ENCODE measurements around the gene C15orf40.
"Not testable (repeated sequence)": the region's sequence is repeated elsewhere in the genome, so short reads cannot be mapped to it uniquely, and the experiment has no call there.

The C15orf40 gene

DNA sequence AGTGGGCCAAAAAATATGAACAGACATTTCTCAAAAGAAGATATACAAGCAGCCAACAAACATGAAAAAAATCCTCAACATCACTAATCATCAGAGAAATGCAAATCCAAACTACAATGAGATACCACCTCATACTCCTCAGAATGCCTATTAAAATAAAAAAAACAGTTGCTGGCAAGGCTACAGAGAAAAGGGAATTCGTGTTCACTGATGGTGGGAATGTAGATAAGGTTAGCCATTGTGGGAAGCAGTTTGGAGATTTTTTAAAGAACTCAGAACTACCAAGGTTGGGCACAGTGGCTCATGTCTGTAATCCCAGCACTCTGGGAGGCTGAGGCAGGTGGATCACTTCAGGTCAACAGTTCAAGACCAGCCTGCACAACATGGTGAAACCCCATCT lies 27.8 kb upstream of the C15orf40 start:
- no peak overlapping the region for H3K4me3 ChIP-seq (ENCODE audit: low read depth, low read length)
- TF ChIP-seq, protein P1, sequence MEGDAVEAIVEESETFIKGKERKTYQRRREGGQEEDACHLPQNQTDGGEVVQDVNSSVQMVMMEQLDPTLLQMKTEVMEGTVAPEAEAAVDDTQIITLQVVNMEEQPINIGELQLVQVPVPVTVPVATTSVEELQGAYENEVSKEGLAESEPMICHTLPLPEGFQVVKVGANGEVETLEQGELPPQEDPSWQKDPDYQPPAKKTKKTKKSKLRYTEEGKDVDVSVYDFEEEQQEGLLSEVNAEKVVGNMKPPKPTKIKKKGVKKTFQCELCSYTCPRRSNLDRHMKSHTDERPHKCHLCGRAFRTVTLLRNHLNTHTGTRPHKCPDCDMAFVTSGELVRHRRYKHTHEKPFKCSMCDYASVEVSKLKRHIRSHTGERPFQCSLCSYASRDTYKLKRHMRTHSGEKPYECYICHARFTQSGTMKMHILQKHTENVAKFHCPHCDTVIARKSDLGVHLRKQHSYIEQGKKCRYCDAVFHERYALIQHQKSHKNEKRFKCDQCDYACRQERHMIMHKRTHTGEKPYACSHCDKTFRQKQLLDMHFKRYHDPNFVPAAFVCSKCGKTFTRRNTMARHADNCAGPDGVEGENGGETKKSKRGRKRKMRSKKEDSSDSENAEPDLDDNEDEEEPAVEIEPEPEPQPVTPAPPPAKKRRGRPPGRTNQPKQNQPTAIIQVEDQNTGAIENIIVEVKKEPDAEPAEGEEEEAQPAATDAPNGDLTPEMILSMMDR (IDR thresholded peaks at IDR 0.05; ENCODE audit: low read depth, low read length, missing control alignments), result no peak
- DNase-seq (ENCODE audit: low read depth), result no peak

DNA sequence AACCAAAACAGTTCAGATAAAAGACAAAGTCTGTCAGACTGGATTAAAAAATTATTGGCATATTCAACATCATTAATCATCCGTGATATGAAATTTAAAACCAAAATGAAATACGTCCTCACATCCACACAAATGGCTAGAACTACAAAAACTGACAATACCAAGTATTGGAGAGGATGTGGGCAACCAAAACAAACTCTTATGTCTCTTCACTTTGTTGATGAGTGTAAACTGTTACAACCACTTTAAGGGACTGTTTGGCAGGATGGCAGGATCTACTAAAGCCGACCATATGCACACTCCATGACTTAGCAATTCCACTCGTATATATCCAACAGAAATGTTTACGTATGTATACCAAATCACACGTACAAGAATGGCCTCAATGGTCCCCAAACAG lies 24.8 kb upstream of the C15orf40 start:
- TF ChIP-seq, protein P1 (IDR thresholded peaks at IDR 0.05; ENCODE audit: low read depth, low read length, missing control alignments), result no peak
- no peak overlapping the region for H3K4me3 ChIP-seq (ENCODE audit: low read depth, low read length)
- no peak for DNase-seq (ENCODE audit: low read depth)

DNA sequence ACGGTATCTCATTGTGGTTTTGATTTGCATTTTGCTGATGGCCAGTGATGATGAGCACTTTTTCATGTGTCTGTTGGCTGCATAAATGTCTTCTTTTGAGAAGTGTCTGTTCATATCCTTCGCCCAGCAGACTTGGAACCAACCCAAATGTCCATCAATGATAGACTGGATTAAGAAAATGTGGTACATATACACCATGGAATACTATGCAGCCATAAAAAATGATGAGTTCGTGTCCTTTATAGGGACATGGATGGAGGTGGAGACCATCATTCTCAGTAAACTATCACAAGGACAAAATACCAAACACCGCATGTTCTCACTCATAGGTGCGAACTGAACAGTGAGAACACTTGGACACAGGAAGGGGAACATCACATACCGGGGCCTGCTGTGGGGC lies 19.8 kb upstream of the C15orf40 start:
- DNase-seq (ENCODE audit: low read depth); H3K4me3 ChIP-seq (ENCODE audit: low read depth, low read length): not testable (repeated sequence)

DNA sequence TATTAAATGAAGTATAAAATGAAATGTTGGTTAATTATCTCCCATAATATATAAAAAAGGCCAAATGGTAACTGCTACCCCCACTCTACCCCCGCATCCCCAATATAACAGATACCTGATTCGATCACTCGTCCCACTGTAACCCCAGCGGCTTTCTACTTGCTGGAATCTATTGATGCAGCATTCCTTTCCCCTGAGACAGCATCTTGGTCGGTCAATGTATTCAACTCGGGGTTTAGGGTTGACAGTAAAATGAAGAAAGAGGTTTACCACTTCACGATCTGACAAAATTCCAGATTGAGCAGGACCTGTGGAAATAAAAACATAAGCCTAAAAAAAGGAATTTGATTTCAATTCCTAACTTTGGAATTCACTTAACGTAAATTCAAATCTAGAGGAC lies 18.6 kb upstream of the C15orf40 start:
- DNase-seq (ENCODE audit: low read depth), result no peak
- H3K4me3 ChIP-seq (ENCODE audit: low read depth, low read length), result no peak overlapping the region
- TF ChIP-seq, protein P1 (IDR thresholded peaks at IDR 0.05; ENCODE audit: low read depth, low read length, missing control alignments), result no peak

DNA sequence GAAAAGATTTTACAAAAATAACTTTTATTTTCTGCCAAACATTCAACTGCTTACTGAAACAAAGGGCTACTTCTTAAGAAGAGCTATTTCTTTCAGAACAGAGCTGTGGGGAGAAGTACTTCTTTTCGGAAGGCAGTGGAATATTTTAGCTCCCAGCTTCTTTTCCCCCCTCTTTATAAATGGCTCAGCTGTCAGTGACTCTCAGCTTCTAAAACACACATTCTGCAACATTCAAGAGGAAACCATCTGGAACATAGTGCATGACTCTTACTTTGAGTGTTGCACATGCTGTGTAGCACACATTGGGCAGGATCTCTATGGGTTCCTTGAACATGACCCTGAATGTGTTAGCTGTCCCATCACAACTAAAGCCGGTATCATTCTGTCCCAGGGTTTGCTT lies 7.0 kb upstream of the C15orf40 start:
- TF ChIP-seq, protein P1 (IDR thresholded peaks at IDR 0.05; ENCODE audit: low read depth, low read length, missing control alignments), result no peak
- no peak overlapping the region for H3K4me3 ChIP-seq (ENCODE audit: low read depth, low read length)
- DNase-seq (ENCODE audit: low read depth), result no peak

DNA sequence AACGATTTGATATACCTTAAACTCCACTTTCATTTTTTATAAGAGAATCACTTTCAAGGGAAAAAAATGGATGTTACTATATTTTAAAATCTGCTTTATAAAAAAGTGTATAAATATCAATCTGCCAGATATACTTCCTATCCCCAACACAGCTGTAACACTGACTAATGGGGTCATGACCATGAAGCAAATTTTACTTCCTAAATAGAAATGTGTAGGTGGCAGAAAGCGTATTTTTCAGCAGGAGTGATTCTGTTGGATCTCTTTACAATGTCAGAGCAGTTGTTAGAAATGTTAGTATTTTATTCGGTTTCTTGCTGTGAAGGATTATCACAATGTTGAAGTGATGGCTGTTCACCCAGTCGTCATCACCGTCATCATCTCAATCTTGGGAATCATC lies 5.5 kb upstream of the C15orf40 start:
- TF ChIP-seq, protein P1 (IDR thresholded peaks at IDR 0.05; ENCODE audit: low read depth, low read length, missing control alignments), result no peak
- no peak for DNase-seq (ENCODE audit: low read depth)
- H3K4me3 ChIP-seq (ENCODE audit: low read depth, low read length), result no peak overlapping the region

DNA sequence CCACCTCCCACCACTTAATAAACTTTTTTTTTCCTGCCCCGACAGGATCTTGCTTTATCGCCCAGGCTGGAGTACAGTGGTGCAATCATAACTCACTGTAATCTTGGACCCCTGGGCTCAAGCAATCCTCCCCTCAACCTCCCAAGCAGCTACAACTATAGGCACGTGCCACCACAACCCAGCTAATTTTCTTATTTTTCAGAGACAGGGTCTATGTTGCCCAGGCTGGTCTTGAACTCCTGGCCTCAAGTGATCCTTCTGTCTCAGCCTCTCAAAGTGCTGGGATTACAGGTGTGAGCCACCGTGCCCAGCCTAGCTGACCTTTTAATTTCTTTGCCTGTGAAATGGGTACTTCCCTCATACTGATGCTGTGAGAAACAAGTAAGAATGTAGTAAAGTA lies 3.9 kb upstream of the C15orf40 start:
- TF ChIP-seq, protein P1 (IDR thresholded peaks at IDR 0.05; ENCODE audit: low read depth, low read length, missing control alignments), result no peak
- no peak for DNase-seq (ENCODE audit: low read depth)
- H3K4me3 ChIP-seq (ENCODE audit: low read depth, low read length), result no peak overlapping the region

DNA sequence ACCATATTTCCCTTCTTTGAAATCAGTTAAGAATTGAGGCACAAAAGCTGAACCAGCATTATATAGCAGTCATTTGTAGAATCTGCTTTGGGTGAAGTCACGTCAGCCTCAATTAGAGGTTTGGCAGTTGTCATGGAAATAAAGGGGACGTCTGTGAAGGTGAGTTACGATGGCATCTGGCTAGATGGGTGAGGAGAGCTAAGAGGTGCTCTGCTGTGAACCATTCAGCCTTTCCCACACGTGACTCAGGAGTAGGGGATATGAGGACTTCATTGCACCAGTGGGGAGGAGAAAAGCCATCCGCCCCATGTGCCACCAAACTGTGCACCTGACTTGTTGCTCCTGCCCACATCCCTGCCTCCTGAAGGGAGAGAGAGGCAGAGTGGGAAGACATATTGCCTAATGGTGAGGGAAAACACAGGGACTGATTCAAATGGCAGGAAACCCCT lies 2.8 kb upstream of the C15orf40 start:
- TF ChIP-seq, protein P1 (IDR thresholded peaks at IDR 0.05; ENCODE audit: low read depth, low read length, missing control alignments), result no peak
- no peak overlapping the region for H3K4me3 ChIP-seq (ENCODE audit: low read depth, low read length)

More for the DNA sequence above, 2.8 kb upstream of the C15orf40 start:
- DNase-seq (ENCODE audit: low read depth), result no peak
